ENCODE data around the gene TRPC6. TPM values are rescaled to one million over a fixed set of nuclear protein-coding genes. Genes with fewer than 3 reads are reported as not detected.
A peak's percentile ranks its signal among the peaks of the same experiment; 100 is the strongest.
"Not testable (repeated sequence)": the region's sequence is repeated elsewhere in the genome, so short reads cannot be mapped to it uniquely, and the experiment has no call there.

Gene TRPC6
- total RNA-seq, 2 donors from 2014 or later = 0.56 to 0.86 TPM

GRCh38 chr11:101464388-101464787 lies 119.4 kb downstream of the TRPC6 start:
- ATAC-seq; intact Hi-C loops (cut with DNase I); DNase-seq: not testable (repeated sequence)

DNA sequence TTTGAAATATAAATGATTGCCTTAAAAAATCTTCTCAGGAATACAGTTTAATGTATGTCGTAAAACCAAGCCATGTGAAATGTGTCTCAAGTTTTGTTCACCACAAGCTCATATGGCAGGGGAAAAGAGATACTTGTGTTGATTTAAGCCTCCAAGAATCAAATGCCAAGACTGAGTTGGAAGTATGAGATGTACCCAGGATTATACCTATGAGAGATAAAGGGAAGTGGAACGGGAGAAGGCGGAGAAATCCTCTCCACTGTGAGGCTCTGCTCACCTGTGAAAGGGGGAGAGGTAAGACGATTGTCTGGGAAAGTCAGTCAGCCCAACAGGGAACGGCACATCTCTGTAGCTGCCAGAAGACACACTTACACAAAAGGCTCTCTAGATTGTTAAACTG lies 124.8 kb downstream of the TRPC6 start:
- DNase-seq (no peak), ATAC-seq (no peak)
- intact Hi-C loops (cut with DNase I) = loop anchor here (5.0 to 10.0 kb wide), 2 partner anchors 388 to 546 kb away; no protein-coding TSS in a partner anchor

DNA sequence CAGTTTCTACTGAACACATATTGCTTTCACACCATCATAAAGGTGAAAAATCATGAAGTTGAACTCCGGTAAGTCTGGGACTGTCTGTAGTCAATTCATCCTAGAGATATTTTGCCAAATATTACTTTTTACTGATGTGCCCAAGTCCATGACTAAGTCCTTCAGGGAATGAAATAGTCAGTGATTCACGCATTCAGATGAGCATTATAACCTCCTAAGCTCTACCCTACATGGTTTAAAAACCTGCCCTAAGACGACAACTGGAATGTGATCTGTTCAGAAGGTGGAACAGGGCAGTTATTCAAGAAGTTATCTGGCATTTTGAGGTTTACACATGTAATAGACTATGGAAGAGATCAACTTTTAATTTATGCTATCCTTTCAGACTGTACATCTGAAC lies 125.6 kb downstream of the TRPC6 start:
- DNase-seq (no peak), ATAC-seq (no peak)
- intact Hi-C loops (cut with DNase I) = loop anchor here (5.0 to 10.0 kb wide), 2 partner anchors 389 to 547 kb away; no protein-coding TSS in a partner anchor

DNA sequence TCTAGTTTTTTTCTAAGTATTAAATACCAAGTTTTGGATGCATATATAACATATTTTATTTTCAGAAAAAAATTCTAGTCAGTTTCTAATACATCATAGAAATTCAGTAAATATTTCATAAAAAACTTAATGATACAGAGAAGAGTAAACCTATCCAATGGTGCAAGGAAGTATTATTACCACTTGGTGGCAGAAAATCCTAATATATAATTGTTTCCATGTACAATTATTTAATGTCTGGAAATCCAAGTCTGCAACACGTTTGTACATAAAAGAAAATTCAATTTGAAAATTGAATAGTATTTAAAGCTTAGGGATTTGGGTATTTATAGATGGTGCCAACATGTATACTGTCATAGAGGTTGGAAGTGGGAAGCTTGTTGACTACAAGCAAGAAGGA lies 127.0 kb downstream of the TRPC6 start:
- no peak for ATAC-seq

GRCh38 chr11:101453682-101454081 lies 130.1 kb downstream of the TRPC6 start:
- intact Hi-C loops (cut with DNase I) = loop anchor here in 1 of 2 donors (10.0 kb wide), 1 partner anchor 551 kb away; no protein-coding TSS in a partner anchor
- ATAC-seq (no peak), DNase-seq (no peak)

More for the DNA sequence above, 127.0 kb downstream of the TRPC6 start:
- no peak for DNase-seq
- intact Hi-C loops (cut with DNase I) = loop anchor here (2.0 to 10.0 kb wide), 3 partner anchors 390 to 548 kb away; no protein-coding TSS in a partner anchor

DNA sequence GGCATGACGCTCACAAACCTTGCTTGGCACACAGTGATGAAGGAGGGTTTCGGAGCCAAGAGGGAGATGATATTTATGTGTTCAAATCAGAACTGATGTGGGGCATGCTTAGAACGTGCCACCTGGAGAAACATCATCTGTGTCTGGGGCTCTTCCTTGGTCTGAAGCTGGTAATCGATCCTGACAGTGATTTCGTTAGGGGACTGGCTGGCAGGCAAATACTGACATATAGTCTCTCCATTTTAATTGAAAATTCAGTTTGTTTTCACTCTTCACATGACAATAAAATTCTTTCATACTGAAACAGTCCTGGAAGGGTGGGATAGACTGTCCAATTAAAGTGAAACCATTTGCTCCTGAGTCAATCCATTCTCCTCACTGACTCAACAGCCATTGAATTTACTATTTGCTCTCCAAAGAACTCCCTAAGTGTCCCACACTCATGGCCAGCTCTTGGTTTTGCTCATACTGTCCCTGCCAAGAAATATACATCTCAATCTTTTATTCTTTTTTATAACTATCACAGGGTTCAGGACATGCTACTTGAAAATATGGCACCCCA lies 134.8 kb downstream of the TRPC6 start:
- intact Hi-C loops (cut with DNase I) = no loop called here
- DNase-seq (no peak), ATAC-seq (no peak)

GRCh38 chr11:101446726-101447125 lies 137.1 kb downstream of the TRPC6 start:
- intact Hi-C loops (cut with DNase I) = no loop called here
- ATAC-seq = no peak
- no peak for DNase-seq

DNA sequence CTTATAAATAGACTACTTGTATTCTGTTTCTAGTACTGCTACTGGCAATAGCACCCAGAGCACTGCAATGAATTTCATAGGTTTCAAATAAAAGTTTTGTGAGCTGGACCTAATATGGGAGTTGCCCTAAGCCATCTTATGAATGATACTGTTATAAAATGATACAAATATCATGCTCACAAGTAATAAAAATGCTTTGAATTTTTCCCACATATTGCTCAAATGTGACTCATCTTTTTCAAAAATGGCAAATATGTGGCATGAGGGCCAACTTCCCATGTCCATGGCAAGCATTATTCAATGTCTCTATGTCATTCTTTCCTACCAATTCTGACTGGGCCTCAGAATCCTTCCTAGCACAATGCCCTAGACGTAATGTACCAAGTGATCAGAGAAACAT lies 137.6 kb downstream of the TRPC6 start:
- intact Hi-C loops (cut with DNase I) = no loop called here
- ATAC-seq = no peak
- no peak for DNase-seq

- intact Hi-C loops (cut with DNase I) = no loop called here
- ATAC-seq = no peak
Observed at GRCh38 chr11:101445761-101446160, 138.0 kb downstream of the TRPC6 start.

GRCh38 chr11:101444851-101445250 lies 139.0 kb downstream of the TRPC6 start:
- no peak for DNase-seq
- no peak for ATAC-seq
- intact Hi-C loops (cut with DNase I) = no loop called here

More at GRCh38 chr11:101445761-101446160, 138.0 kb downstream of the TRPC6 start:
- DNase-seq = no peak

DNA sequence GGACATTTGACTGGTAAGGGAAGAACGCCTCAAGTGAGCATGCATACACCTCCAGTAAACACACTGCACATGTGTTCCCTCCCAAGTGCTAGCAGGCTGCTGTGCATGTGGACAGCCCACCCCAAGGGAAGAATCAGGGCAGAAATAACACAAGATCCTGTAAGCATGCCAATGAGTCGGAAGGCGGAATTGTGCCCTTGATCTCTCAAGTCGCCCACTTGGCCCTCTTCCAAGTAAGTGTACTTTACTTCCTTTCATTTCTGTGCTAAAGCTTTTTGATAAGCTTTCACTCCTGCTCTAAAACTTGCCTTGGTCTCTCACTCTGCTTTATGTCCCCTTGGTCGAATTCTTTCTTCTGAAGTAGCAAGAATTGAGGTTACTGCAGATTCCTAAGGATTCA lies 139.6 kb downstream of the TRPC6 start:
- ATAC-seq = no peak
- DNase-seq = no peak
- intact Hi-C loops (cut with DNase I) = no loop called here

GRCh38 chr11:101442936-101443521 lies 140.8 kb downstream of the TRPC6 start:
- ATAC-seq = no peak
- DNase-seq = no peak
- intact Hi-C loops (cut with DNase I) = no loop called here

DNA sequence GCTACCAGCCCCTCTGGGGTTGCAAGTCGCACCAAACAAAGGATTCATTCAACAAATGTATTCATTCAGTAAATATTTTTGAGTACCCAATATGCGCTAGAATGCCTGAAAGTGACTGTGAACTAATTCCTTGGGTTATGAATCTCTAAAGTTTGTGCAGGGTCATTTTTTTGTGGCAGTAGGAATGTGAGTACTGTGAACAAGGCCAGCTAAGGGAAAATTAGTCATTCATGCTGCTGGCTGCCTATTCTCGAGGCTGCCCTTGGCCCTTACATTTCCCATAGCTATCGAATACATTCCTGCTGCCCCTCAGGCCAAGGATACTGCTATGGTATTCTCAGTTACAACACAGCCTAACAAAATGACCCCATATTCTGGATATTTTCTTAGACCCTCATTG lies 141.6 kb downstream of the TRPC6 start:
- ATAC-seq = peak; percentile 33 to 65
- intact Hi-C loops (cut with DNase I) = no loop called here

DNA sequence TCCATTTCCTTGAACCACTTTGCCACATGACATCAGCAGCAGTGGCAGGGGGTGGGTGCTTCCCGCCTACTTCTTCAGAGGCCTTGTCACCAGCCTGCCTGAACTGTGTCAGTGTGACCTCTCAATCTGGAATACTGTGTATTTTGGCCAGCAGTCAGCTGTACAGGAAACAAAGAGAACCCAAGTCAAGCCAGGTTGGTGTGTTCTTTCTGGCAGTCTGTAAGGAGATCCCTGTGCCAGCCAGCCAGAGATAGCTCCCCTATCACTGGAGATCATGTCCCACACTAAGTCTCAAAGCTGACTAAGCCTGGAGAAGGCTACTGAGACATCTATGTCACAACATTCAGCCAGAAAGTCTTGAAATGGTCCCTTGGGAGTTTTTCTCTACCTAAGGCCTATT lies 142.1 kb downstream of the TRPC6 start:
- DNase-seq = peak; percentile 57
- ATAC-seq = peak; percentile 88 to 93
- intact Hi-C loops (cut with DNase I) = no loop called here

More for the DNA sequence above, 141.6 kb downstream of the TRPC6 start:
- no peak for DNase-seq

DNA sequence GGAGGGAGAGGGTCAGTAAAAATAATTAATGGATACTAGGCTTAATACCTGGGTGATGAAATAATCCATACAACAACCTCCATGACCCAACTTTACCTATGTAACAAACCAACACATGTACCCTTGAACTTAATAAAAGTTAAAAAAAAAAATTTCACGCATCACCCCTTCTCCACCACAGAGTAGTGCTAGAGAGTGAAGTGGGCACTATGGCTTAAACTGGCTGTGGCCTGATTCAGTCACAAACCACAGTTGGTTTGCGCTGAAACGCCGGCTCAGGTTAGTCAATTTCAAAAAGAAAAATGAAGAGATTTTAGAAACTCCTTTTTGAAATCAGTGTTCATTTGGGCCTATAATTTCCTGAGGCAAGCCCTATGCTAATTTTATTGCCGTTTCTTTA lies 144.3 kb downstream of the TRPC6 start:
- ATAC-seq = no peak
- no peak for DNase-seq
- intact Hi-C loops (cut with DNase I) = loop anchor here (5.0 kb wide), 1 partner anchor 457 kb away; no protein-coding TSS in a partner anchor

- ATAC-seq, DNase-seq: not testable (repeated sequence)
- intact Hi-C loops (cut with DNase I) = loop anchor here (5.0 kb wide), 1 partner anchor 456 kb away; no protein-coding TSS in a partner anchor
Observed at GRCh38 chr11:101438708-101439107, 145.1 kb downstream of the TRPC6 start.

- intact Hi-C loops (cut with DNase I) = loop anchor here (5.0 kb wide), 1 partner anchor 456 kb away; no protein-coding TSS in a partner anchor
- ATAC-seq = no peak
- no peak for DNase-seq
Observed at GRCh38 chr11:101438126-101438525, 145.7 kb downstream of the TRPC6 start.

- peak; percentile 29 for DNase-seq
Observed at GRCh38 chr11:101436511-101437142, 147.2 kb downstream of the TRPC6 start.

GRCh38 chr11:101435408-101435973 lies 148.3 kb downstream of the TRPC6 start:
- DNase-seq (no peak), ATAC-seq (no peak)
- intact Hi-C loops (cut with DNase I) = loop anchor here (5.0 kb wide), 1 partner anchor 453 kb away; no protein-coding TSS in a partner anchor

More at GRCh38 chr11:101436511-101437142, 147.2 kb downstream of the TRPC6 start:
- ATAC-seq = no peak
- intact Hi-C loops (cut with DNase I) = loop anchor here (5.0 kb wide), 1 partner anchor 454 kb away; no protein-coding TSS in a partner anchor
